Measurements from ENCODE around the gene UBTD2. TPM values are rescaled to one million over a fixed set of nuclear protein-coding genes. Genes with fewer than 3 reads are reported as not detected.
A peak's percentile ranks its signal among the peaks of the same experiment; 100 is the strongest.

The UBTD2 gene
- total RNA-seq, 4 donors from 2014 or later, result 15.9 to 28.6 (median 22.5) TPM

DNA sequence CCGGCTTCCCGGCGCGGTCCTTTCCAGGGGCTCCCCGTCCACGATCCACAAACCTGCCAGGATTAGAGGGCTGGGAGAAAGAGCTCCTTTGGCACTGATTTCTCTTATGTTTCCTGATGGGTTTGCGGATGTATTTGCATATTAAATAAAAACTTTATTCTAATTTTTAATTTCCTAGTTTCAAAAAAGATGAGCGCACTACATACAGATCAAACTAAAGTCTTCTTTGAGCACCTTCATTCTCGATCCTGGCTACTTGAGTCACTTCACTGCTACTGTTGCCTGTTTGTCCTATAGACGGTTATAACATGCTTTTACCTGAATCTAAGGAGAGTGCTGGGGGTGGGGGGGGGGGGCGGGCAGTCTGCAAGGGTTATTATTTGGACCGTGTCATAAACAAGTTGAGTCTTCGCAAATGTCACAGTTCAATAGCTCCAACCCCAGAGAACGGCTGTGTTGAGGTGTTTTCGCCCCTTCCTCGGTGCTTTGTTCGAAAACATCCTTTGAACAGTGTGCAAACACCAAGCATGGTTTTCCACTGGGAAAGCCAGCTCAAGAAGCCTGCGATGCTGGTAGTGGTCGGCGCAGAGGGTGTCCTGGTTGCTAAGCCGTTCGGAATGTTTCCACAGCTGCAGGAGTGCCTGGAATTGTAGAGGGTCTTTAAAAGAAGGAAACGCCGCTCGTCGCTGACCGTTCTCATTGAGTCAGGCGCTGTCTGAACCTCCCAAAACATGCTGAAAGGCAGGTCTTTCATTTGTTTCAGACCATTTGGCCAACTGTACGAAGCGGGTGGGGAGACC is 94.5 kb downstream of the UBTD2 start:
- intact Hi-C loops (cut with DNase I), result loop anchor here (5.0 kb wide), 2 partner anchors 82 to 93 kb away; partner anchors contain the start of gene UBTD2
- Histone ChIP-seq H3K9me3 (no peaks in the 10 kb centered on the region), H3K27ac (peak overlapping the region in 2 of 3 donors; percentile 74 to 82), H3K27me3 (no peaks in the 10 kb centered on the region), H3K36me3 (no peaks in the 10 kb centered on the region), H3K4me1 (peaks cover 0 to 7% of the 10 kb centered on the region in 2 donors), H3K4me3 (replicated peaks in 1 of 3) (peak overlapping the region in 1 of 3 donors; percentile 81)
- DNase-seq, result no peak
- TF ChIP-seq, protein P1, sequence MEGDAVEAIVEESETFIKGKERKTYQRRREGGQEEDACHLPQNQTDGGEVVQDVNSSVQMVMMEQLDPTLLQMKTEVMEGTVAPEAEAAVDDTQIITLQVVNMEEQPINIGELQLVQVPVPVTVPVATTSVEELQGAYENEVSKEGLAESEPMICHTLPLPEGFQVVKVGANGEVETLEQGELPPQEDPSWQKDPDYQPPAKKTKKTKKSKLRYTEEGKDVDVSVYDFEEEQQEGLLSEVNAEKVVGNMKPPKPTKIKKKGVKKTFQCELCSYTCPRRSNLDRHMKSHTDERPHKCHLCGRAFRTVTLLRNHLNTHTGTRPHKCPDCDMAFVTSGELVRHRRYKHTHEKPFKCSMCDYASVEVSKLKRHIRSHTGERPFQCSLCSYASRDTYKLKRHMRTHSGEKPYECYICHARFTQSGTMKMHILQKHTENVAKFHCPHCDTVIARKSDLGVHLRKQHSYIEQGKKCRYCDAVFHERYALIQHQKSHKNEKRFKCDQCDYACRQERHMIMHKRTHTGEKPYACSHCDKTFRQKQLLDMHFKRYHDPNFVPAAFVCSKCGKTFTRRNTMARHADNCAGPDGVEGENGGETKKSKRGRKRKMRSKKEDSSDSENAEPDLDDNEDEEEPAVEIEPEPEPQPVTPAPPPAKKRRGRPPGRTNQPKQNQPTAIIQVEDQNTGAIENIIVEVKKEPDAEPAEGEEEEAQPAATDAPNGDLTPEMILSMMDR (IDR thresholded peaks at IDR 0.05), result no peak
- TF ChIP-seq POLR2A (IDR thresholded peaks at IDR 0.05), result no peak
- 36 to 40% methylated on average over 30 of the region's 30 CpGs for WGBS, 2 donors

DNA sequence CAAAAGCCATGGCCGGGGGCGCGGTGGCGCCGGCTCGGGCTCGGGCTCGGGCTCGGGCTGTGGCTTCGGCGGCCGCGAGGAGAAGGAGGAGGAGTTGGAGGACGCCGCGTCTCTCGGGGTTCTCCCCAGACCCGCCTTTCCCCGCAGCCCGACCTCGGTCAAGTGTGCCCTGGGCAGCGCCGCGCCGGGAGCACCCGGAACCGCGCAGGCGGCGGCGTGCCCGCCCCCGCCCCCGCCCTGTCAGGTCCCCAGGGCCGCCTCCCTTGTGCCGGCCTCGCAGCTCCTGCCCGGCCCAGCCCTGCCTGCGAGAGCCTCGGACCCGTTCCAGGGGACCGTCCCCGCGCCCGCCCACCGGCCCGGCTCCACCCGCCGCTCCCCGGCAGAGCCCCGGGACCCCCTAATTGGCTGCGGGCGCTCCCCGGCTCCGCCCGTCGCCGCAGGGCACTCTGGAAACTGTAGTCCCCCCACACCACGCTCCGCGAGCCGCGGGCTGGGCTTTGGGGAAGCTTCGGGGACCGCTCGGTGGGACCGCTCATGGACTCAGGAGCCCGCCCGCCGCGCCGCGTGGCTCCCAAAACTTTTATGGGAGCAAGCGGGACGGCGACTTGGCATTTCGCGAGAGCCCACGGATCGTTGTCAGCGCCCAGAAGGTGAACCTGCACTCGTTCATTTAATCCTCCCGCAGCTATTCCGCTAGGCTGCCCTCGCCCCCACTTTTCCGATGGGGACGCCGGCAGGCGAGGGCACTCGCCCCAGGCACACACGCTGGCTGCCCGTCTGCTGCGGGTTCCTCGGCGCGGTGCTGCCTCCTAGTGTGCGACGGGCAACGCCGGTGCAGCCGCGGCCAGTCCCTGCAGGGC is 95.3 kb downstream of the UBTD2 start, which contains the start of gene STK10:
STK10 (minus strand) TSS at position 192 of the 860 bp plus-strand sequence; CDS start at position 10, 182 bp downstream.
- Histone ChIP-seq H3K4me3 (replicated peaks in 1 of 3) (peak within 1 kb of the TSS; percentile 70 to 100 (median 81)), H3K4me1 (peaks cover 0 to 7% of the 10 kb centered on the region in 2 donors), H3K36me3 (no peaks in the 10 kb centered on the region), H3K9me3 (no peaks in the 10 kb centered on the region), H3K27me3 (no peaks in the 10 kb centered on the region), H3K27ac (peak within 1 kb of the TSS; percentile 64 to 82 (median 74))
- TF ChIP-seq POLR2A (IDR thresholded peaks at IDR 0.05), result peak in 1 of 2 donors; percentile 52
- TF ChIP-seq, protein P1 (IDR thresholded peaks at IDR 0.05), result peak; percentile 59 to 88 (median 62)
- intact Hi-C loops (cut with DNase I), result loop anchor here (5.0 kb wide), 2 partner anchors 81 to 94 kb away; partner anchors contain the start of gene UBTD2
- DNase-seq, result peak; percentile 89
- WGBS, 2 donors, result 0% methylated on average over 10 to 30 of the region's 102 CpGs

DNA sequence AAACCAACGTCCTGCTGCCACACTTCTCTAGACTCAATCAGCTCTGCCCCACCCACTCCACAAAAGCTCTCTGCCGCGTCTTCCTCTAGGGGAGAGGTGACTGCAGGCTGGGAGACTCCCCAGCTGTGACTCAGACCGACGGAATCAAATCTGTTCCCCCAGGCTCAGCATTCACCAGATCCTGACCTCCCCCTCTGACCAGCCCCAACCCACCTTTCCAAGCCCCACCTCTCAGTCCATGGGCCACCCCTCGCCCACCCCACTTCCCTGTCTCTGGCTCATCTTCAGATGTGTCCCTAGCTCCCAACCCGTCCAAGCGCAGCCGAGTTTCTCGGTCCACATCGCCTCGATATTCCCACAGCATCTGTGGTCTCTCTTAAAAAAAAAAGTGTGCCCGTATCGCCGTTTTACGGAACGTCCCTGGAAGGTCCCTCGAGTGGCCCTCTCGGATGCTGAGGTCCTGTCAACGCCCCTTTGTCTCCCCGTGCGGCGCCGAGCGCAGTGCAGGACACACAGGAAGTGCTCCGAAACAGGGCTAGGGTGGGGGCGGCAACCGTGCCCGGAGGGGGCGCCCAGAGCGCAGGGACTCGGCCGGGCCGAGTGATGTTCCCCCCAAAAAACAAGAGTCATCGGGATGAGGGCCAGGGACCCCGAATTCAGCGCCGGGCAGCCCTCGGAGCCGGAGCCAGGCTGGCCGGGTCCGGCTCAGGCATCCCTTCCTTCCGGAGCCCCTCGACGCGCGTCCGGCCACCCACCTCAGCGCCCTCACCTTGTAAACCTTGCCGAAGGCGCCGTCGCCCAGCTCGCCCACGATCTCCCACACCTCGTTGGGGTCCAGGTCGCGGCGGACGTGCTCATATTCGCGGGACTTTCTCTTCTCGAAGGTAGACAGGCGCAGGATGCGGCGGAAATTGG is 96.2 kb downstream of the UBTD2 start:
- TF ChIP-seq POLR2A (IDR thresholded peaks at IDR 0.05), result no peak
- TF ChIP-seq, protein P1 (IDR thresholded peaks at IDR 0.05), result no peak
- DNase-seq, result peak; percentile 29 to 39
- Histone ChIP-seq H3K27me3 (no peaks in the 10 kb centered on the region), H3K36me3 (no peaks in the 10 kb centered on the region), H3K9me3 (no peaks in the 10 kb centered on the region), H3K27ac (peak overlapping the region; percentile 64 to 82 (median 74)), H3K4me1 (peaks cover 0 to 7% of the 10 kb centered on the region in 2 donors), H3K4me3 (replicated peaks in 1 of 3) (peak overlapping the region; percentile 70 to 100 (median 81))
- intact Hi-C loops (cut with DNase I), result loop anchor here (5.0 kb wide), 2 partner anchors 80 to 95 kb away; partner anchors contain the start of gene UBTD2
- 1 to 2% methylated on average over 27 to 38 of the region's 66 CpGs for WGBS, 2 donors

DNA sequence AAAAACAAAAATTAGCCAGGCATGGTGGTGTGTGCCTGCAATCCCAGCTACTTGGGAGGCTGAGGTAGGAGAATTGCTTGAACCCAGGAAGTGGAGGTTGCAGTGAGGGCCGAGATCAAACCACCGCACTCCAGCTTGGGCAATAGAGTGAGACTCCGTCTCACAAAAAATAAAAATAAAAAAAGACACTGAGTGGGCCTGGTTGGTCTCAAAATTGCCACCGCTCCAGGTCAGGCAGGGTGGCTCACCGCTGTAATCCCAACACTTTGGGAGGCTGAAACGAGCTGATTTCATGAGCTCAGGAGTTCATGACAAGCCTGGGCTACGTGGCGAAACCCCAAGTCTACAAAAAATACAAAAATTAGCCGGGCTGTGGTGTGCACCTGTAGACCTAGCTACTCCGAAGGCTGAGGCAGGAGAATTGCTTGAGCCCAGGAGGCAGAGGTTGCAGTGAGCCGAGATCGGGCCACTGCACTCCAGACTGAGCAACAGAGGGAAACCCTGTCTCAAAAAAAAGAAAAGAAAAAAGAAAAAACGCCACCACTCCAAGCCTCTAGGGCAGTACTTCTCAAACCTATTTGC is 97.4 kb downstream of the UBTD2 start:
- TF ChIP-seq POLR2A (IDR thresholded peaks at IDR 0.05), result no peak
- TF ChIP-seq, protein P1 (IDR thresholded peaks at IDR 0.05), result no peak
- WGBS, 2 donors, result 83 to 91% methylated on average over 13 of the region's 13 CpGs
- no peak for DNase-seq
- H3K4me1 ChIP-seq, result peaks cover 0 to 7% of the 10 kb centered on the region in 2 donors
- H3K9me3 ChIP-seq, result no peaks in the 10 kb centered on the region
- no peaks in the 10 kb centered on the region for H3K27me3 ChIP-seq
- no peaks in the 10 kb centered on the region for H3K36me3 ChIP-seq
- peak overlapping the region in 1 of 3 donors; percentile 81 for H3K4me3 ChIP-seq (replicated peaks in 1 of 3)
- intact Hi-C loops (cut with DNase I), result loop anchor here (5.0 kb wide), 2 partner anchors 79 to 96 kb away; partner anchors contain the start of gene UBTD2
- H3K27ac ChIP-seq, result no peak overlapping the region
